Body of pancreas (tissue), 4 donors: Measurements from ENCODE around the gene TRIM44.

ENCODE experiments used
- POLR2A ChIP-seq, 3 donors: fragments of 450-650 bp; IDR thresholded peaks; one replicate each; pipeline ENCODE4 v1.6.1; 2016; ENCODE audit warnings: antibody characterized with exemption in 3 of 3, mild to moderate bottlenecking in 2 of 3
- TF ChIP-seq, protein P1 (sequence below), 7 experiments: fragments of 450-650 bp in 4 of 7; fragments of 200-600 bp in 3 of 7; sonication (generic) in 3 of 7; IDR thresholded peaks; one replicate each; pipeline ENCODE4 v1.5.1; 2016 to 2019; ENCODE audit warnings: antibody characterized with exemption in 7 of 7

DNA sequence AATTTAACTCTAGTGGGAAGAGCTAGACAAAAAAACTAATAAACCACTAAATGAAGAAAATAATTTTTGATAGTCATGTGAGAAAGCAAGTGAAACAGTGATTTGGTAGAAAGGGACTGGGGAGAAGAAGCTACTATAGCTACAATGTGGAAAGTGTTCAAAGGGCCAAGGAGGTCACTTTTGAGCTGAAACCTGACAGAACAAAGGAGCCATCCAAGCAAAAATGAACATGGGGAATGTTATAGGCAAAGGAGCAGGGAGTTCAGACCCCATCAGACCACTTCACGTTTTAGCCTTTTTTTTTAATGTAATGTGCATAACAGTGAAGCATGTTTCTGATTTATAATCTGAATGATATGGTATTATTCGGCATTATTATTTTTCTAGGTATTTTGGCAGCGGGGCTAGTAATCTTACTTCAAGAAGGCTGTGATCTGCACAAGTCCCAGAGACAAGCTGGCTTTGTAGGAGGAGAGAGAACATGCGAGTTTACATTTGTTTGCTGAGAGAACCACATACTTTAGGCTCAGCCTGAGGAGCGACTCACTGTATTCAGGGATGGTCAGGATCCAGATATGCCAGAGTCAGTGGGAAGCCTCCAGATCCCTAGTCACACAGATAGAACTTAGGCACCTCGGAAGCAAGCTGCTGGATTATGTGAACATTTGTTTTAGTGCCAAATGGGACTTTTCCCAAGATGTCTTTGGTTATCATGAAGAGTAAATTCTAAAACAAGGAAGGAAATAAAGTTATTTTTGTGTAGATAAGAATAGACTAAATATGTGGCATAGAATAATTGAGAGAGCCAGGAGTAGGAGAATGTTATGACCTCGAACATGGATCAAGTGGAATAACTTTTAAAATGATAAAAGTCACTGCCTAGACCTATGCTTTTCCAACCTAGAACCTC lies 118.6 kb downstream of the TRIM44 start:
- TF ChIP-seq, protein P1, sequence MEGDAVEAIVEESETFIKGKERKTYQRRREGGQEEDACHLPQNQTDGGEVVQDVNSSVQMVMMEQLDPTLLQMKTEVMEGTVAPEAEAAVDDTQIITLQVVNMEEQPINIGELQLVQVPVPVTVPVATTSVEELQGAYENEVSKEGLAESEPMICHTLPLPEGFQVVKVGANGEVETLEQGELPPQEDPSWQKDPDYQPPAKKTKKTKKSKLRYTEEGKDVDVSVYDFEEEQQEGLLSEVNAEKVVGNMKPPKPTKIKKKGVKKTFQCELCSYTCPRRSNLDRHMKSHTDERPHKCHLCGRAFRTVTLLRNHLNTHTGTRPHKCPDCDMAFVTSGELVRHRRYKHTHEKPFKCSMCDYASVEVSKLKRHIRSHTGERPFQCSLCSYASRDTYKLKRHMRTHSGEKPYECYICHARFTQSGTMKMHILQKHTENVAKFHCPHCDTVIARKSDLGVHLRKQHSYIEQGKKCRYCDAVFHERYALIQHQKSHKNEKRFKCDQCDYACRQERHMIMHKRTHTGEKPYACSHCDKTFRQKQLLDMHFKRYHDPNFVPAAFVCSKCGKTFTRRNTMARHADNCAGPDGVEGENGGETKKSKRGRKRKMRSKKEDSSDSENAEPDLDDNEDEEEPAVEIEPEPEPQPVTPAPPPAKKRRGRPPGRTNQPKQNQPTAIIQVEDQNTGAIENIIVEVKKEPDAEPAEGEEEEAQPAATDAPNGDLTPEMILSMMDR (IDR thresholded peaks at IDR 0.05): no peak
- no peak for TF ChIP-seq POLR2A (IDR thresholded peaks at IDR 0.05)
